Renal cortical epithelial cell (primary cell): ENCODE data around the gene SLC26A9. TPM values are rescaled to one million over a fixed set of nuclear protein-coding genes. Genes with fewer than 3 reads are reported as not detected.
"Not testable (repeated sequence)": the region's sequence is repeated elsewhere in the genome, so short reads cannot be mapped to it uniquely, and the experiment has no call there.

Source experiments
- DNase-seq: peaks from one replicate; pipeline ENCODE4 v3.0.0-alpha.2; 2011; ENCODE audit warnings: low read depth
- total RNA-seq: library from RNA; depleted of rRNA; stranded (reverse); fragments of >200 nt; gene quantifications from 2 replicates; pipeline ENCODE4 v1.2.3, GENCODE V29; 2014

Gene SLC26A9
- total RNA-seq, 1 donor from 2014 or later, result 0.05 TPM

DNA sequence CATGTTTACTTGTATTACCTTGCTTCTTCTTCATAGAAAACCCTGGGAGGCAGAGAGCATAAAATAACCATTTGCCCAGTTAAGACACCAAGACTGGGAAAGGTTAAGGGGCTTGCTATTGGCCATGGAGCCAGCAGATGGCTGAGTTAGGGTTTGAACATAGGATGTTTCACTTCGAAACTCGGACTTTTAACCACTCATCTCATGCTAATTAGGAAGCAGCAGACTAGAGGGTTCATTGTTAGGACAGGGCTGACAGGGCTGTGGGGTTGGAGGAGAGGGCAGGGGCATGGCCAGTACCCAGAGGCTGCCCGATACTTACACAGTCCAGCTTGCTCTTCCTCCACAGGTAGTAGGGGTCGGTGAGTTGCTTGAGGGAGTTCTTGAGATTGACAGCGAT lies 17.0 kb downstream of the SLC26A9 start:
- DNase-seq, result no peak

DNA sequence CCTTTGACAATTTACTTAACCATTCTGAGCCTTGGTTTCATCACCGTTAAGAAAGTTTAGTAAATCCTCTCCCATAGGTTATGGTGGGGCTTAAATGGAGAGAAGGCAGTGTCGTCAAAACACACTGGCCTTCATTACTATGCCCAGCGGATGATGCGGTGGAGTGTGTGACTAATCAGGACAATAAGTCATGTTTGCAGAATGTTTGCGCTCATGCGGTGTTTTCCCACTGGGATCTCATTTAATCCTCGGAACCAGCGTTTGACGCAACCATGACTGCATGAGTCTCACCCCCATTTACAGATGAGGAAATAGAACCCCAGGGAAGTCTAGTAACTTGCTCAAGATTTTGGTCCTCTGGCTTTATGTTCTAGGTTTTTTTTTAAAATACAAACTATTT lies 17.5 kb downstream of the SLC26A9 start:
- peak; percentile 45 for DNase-seq

DNA sequence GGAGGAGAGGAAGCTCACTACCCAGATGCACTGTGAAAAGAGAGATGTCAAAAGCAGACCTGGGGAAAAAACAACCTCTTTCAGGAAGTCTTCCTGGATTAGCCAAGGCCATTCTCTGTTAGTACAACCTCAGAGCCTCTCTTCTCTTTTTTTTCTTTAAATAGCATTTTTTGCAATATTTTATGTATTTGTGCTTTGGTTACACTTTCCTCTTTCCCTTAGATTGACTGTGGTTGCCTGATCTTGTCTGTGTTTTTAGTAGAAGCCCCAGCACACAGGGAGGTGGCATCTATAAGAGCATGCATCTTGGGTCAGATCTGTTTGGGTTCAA lies 18.8 kb downstream of the SLC26A9 start:
- no peak for DNase-seq

DNA sequence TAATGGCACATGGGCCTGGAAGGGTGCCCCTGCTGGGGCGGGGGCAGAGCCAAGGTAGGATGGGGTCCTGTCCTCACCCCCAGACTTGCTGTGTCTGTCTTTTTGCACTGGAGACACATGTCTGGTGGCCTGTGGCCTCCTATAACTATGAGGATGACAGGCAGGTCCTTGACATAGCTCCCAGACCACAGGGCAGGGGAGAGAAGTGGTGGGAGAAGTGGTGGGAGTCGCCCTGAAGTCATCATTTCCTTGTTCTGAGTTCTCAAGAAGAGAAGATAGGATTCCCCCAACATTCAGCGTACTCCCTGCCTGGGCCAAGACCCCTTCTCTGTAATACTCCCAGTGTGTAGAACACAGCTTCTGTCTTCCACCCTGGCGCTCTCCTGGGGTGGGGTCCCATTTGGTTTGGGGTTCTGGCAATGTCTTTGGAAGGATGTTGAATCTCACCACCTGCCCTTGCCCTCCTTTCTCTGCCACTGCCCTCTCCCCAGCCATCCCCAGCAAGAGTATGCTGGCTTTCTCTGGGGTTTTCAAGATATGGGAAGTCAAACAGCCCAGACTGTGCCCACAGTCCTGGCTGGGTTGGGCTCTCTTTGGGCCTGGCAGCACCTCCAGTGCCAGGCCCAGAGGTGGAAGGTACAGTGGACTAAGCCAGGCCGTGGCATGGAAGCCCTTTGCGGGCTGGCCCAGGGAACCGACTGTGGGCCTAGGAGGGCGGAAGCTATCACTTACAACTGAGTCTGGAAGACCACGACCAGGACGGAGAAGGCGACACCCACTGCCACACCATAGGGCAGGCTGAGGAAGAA lies 19.4 kb downstream of the SLC26A9 start:
- no peak for DNase-seq

DNA sequence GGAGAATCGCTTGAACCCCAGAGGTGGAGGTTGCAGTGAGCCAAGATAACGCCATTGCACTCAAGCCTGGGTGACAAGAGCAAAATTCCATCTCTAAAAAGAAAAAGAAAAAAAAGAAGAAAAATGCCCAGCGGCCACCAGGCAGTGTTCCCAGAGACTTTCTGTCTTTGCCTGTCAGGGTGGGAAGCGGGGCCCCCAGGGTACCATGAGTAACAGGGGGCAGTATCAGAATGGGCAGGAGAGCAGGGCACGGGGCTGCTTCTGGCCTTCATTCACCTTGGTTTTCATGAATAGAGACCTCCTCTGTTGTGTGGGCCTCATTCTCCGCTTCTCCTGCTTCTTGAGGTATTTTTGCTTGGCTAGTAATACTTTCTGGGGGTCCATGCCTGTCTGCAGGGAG lies 20.4 kb downstream of the SLC26A9 start:
- no peak for DNase-seq

DNA sequence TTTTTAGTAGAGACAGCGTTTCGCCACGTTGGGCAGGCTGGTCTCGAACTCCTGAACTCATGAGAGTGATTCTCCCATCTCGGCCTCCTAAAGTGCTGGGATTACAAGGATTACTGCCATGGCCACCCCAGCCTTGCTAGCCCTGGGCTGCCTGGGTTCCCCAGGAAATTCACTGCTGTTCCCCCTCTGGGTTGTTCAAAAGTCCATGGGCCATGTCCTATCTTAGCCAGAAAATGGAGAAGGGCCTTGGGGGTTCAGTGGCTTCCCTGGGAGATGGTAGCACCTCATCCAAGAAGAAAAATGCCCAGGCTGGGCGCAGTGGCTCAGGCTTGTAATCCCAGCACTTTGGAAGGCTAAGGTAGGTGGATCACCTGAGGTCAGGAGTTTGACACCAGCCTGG lies 20.9 kb downstream of the SLC26A9 start:
- DNase-seq, result no peak

DNA sequence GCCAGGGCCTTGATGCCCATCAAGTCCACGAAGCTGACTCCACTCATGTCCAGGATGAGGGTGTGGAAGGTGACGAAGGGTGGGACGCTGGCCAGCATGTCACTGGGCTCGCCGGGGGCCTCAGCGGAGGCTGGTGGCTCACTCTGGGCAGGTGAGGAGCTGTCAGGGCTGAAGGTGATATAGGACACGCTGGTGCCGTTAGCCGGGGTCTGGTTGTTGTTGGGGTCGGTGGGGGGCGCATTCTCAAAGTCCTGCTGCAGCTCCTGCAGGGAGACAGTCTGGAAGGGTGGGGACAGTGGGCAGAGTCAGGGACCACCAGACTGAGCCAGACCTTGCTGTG lies 21.7 kb downstream of the SLC26A9 start:
- DNase-seq, result no peak

DNA sequence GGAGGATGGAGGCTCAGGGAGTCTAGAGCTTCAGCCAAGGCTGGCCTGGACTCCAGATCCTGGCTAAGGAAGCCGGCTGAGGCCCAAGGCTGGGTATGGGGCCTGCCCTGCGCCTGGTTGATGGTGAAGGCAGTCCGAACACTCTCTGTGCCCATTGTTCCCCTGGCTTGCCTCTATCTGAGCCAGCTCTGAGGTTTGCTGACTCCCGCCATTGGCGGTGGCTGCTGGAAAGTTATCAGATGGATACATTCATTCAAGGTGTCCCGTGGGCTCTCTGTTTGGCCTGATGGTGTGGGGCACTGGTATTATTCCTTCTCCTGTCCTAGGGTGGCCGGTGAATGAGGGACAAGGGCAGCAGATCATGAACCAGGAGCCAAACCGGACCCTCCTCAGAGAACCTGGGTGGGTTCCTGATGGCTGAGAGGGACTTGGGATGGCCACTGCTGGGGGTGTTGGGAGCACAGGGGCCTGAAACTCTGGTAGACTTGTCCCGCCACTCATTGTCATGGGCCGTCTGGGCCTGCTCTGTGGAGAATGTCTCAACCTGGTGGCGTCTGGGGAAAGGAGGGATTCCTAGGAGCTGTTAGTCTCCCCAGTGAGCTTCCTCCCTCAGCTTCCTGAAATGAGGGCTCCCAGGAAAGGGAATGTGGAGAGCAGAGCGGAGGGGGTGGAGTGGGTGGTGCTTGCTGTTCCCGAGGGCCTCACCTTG lies 22.2 kb downstream of the SLC26A9 start:
- no peak for DNase-seq

DNA sequence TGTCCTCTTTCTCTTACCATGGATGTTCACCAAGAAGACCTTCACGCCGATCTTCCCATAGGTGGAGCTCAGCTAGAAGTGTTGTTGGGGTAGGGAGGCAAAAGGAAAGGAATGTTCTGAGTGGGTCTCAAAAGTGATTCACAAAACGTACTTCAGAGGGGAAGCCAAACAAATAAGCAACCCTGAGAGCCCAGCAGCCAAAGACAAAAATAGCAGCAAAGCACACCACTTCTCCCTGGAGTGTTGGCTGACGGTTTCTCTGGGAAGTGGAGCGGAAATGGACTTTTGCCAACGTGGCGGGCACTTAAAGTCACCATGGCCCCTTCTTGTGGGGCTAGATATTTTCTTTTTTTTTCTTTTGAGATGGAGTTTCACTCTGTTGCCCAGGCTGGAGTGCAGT lies 23.1 kb downstream of the SLC26A9 start:
- DNase-seq, result peak; percentile 36

DNA sequence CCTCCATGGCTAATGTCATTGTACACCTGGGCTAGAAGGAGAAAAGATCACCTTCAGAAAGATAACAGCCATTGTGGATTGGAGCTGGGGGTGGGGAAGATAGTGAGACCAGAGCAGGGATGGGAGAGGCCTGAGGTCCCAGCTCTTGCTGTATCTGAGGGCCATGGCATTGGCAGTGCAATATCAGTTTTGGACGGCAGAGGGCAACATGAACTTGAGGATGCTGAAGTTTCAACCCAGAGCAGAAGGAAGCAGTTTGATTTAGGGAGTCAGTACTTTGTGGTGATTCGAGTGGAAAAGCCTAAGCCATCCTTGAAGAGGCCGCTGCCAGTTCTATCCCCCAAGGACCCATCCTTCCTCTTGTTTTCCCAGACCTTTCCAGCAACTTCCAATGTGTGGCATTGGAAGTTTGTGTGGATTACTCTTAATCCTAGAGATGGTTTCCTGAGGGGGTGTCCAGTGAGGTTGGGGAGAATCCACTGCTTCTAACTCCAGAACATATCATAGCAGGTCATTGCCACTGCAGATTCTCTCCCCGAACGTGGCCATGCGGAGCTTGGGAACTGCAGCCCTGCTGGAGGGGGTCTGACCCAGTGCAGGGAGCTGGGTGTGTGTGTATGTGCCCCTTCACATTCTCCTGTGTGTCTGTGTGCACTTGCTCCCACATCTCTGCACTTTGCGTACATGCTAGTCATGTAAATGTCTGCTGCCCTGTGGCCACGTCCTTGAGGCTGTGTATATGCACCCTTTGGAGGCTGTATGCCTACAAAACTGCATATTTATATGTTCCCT lies 24.1 kb downstream of the SLC26A9 start:
- peak; percentile 77 for DNase-seq

DNA sequence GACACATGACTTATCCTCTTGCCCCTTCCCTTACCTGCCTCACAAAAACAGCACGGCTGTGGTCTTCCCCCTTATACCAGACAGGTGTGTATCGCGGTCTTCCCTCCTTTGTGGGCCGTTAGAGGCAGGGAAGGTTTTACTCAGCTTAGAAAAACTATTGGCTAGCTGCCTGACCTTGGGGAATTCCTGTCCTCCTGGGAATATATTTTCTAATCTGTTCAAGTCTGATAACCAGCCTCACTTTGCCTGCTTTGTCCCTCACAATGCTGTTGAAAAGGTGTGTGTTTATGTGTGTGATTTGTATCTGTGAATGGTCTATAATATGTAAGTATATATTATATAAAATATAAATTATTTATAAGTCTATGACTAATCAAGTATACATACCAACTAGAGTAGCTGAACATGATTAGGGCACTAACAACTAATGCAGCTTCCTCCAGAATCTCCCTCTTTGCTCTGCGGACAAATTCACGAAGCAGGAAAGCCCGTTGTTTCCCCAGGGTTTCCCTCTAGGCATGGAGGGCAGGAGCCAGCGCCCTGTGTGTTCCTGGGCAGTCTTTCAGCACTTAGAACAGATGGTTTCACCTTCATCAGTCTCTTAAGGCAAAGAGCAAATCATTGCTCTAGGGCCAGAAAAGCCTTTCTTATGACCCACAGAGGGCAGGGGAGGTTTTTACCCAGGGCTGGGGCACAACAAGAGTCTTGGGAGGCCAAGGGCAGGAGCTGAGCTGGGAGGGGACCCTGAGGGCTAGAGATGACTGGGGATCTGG lies 25.6 kb downstream of the SLC26A9 start:
- DNase-seq, result peak; percentile 16

DNA sequence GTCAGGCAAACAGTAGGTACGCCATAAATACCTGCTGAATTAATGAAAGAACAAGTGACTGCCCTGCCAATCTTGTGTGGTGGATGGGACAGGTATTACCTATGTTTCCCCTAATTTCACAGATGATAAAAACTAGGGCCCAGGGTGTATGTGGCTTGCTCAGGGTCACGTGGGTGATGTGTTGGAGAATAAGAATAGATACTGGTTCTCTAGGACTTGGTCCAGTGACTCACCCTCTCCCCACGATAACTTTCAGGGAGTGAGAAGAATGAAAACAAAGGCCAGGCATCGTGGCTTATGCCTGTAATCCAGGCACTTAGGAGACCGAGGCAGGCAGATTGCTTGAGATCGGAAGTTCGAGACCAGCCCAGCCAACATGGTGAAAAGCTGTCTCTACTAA lies 26.7 kb downstream of the SLC26A9 start:
- peak; percentile 62 for DNase-seq

DNA sequence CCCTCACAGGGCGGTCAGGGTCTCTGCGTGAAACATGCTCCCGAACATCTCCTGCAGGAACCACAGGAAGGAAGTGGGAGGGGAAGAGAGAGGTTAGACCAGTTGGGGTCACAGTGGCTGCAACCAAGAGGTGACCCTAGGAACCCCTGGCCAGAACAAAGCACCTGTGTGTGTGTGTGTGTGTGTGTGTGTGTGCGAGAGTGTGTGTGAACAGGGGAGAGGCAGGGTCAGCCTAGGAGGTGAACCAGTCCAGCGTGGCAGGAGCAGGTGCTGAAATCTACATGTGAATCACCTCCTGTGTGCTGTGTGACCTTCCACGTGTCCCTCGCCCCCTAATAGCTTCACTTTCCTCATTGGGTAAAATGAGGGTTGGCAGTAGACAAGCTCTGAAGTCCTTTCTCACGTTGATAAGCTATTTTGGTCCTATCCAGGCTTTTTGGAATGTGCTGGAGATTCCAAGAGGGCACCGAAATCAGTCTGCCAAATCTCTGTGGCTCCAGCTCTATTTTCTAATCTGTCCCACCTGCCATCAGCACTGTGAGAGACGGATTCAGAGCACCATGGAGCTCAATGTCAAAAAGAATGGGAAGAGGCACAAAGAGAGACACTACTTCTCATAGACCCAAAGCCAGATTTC lies 27.8 kb downstream of the SLC26A9 start:
- DNase-seq, result peak; percentile 9

DNA sequence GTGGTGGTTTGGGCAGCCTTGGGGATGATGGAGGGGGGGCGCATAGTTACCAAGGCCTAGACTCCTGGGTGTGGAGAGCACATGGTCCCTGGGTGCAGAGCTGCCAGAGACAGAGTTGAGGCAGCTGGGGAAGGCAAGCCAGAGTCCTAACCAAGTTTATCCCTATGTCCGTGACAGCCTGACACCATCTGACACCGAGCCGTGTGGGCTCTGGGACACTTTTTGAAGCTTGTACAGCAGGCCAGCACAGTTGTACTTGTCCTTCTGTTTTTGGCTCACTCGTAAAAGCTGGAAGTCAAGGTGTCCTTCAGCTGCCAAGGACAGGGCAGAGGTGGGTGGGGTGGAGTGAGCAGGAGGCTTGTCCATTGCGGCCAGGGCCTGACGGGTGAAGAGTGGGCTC lies 28.5 kb downstream of the SLC26A9 start:
- DNase-seq, result no peak

DNA sequence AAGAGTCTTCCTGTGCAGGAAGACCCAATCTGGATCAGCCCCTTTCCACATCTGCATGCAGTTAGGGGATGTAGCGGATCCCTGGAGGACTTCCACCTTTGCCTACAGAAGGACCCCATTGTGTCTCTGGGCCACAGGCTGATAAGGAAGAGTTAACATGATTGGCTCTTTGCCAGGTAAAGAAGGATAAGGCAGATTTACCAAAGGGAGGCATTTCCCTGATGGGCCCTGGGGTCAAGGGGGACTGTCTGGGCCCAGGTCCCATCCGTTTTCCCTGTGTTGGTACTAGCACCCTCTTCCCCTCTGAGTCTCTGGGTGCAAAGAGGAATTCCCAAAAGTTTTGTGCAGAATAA lies 29.1 kb downstream of the SLC26A9 start:
- DNase-seq, result no peak

DNA sequence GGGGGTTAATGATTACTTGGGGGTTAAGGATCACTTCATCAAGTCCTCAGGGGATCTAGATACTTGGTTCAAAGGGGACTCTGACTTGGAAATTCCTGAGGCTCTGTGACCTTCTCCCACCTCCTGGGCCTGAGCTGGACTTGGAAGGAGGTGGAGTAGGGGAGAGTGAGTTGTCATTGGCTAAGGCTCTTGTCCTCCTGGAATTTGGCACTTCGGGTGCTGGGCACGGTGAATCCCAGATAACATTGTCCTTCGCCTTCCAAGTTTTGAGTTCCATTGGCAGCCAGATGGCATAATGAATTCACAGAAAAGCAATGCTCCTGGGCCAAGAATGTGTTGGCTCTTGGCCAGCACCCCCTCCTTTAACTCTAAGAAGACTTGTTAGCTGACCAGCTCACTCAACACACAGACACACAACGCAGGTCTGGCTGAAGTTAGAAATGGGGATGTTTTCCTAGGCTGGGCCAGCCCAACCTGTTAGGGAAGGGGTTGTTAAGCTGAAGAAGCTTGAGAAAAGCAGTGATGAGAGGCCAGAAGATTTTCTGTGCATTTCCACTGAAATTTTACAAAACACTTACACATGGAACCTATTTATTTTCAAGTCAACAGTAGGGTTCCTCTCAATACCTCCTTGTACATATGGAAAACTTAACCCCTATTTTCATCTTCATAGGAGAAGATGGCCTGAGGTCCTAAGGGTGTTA lies 29.7 kb downstream of the SLC26A9 start:
- peak; percentile 84 for DNase-seq

DNA sequence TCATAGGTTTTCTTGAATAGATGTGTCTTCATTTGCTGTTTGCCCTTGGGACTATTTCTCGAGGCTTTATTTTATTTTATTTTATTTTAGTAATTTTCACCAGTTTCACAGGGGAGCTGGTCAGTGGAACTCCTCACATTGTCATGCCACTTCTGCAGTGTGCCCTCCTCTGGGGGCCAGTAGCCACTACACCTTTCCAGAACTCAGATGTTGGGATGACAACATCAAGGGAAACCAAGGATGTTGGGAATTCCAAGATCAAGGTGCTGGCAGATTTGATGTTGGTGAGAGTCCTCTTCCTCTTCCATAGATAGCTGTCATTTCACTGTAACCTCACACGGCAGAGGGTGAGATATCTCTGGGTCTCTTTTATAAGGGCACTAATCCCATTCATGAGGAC lies 35.5 kb downstream of the SLC26A9 start:
- peak; percentile 30 for DNase-seq

DNA sequence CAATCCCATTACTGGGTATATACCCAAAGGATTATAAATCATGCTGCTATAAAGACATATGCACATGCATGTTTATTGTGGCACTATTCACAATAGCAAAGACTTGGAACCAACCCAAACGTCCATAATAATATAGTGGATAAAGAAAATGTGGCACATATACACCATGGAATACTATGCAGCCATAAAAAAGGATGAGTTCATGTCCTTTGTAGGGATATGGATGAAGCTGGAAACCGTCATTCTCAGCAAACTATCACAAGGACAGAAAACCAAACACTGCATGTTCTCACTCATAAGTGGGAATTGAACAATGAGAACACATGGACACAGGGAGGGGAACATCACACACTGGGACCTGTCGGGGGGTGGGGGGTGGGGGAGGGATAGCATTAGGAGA lies 38.2 kb downstream of the SLC26A9 start:
- DNase-seq, result not testable (repeated sequence)

DNA sequence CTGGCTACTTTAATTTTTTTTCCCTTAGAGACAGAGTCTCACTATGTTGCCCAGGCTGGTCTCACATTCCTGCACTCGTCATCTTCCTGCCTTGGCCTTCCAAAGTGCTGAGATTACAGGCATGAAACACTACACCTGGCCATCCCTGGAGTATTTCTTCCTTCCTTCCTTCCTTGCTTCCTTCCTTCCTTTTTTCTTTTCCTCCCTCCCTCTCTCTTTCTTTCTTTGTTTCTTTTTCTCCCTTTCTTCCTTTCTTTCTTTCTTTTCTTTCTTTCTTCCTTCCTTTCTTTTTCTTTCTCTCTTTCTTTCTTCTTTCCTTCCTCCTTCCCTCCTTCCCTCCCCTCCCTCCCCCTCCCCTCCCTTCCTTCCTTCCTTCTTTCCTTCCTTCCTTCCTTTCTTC lies 46.9 kb downstream of the SLC26A9 start:
- DNase-seq, result no peak

DNA sequence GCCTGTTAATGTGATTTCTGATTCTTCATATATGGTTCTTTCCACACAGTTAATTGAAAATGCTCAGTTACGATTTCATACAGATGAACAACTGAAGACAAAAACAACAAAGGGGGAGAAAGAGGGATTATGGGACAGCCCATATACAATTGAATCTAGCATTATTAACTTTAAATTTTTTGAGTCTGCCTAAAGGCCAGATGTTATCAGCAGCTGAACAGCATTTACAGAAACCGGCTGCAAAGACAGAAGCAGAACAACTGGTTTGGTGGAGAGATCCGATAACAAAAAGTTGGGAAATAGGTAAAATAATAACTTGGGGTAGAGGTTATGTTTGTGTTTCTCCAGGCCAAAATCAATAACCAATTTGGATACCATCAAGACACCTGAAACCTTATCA lies 49.1 kb downstream of the SLC26A9 start:
- not testable (repeated sequence) for DNase-seq

DNA sequence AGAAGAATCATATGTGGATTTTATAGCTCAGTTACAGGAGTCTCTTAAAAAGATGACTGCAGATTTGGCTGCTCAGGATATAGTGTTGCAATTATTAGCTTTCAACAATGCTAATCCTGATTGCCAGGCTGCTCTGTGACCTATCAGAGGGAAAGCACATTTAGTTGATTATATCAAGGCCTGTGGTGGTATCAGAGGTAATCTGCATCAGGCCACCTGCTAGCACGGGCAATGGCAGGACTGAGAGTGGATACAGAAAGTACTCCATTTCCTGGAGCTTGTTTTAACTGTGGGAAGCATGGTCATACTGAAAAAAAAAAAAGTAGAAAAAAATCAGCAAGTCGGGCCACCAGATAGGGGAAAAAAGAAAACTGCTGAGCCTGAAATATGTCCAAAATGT lies 51.1 kb downstream of the SLC26A9 start:
- DNase-seq, result not testable (repeated sequence)
